HG02970 (cell line): ENCODE data around the gene PAX2.

Experiments used
- ATAC-seq: cut with Tn5 transposase; IDR thresholded peaks from one replicate; pipeline ENCODE4 v1.9.1; 2021; ENCODE audit warnings: mild to moderate bottlenecking, moderate library complexity, moderate number of reproducible peaks; ENCODE audit not compliant: unreplicated experiment, low FRiP score

Gene PAX2

DNA sequence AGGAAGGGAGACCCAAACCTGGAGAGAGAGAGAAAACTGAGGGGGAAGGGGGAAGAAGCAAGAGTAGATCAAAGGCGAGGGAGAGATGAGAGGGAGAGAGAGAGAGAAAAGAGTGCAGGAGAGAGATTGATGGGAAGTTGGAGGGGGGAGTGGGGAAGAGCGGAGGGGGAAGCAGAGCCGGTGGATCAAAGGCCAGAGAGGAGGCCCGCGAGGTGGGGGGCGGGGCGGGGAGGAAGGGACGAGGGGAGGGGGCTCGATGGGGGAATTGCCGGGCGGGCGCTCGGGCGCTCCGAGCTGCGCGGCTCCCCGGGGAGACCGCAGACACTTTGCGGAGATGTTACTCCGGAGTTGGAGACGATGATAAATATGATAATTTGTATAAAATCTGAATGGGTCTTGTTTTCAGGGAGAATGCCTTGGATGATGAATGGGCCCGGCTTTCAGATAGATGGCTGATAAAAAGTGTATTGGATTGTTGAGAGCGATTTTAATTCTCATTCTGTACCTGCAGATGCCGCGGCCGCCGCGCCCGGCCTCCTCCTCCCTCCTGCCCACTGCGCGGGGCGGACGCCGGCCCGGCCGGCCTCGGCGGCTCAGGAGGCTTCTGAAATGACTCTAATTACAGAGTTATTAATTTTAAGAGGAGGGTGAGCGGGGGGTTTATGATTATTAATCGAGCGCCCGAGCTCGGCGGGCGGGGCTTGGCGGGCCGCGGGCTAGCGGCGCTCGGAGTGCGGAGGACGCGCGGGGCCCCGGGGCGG, 21.4 kb upstream of the PAX2 start:
- no peak for ATAC-seq

DNA sequence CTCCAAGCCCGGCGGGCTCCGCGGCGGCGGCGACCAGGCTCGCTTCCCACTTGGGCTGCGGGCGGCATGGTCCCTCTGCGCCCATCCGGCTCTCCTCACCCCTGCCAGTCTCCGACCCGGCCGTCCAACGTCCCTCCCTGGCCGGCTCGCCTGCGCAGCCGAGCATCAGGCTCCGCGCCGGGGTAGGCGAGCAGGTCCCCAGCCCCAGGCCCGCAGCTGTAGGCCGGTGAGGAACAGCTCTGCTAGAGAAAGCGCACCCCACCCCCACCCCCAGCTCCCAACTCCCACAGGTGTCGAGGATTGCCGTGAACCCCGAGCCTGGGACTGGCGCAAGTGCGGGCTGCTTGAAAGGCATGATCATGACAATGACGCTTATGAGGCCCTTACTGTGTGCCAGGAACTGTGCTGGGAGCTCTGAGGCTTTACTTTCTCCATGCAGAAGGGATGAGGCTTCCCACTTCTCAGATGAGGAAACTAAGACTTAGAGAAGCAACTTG, 20.8 kb upstream of the PAX2 start:
- ATAC-seq: no peak

DNA sequence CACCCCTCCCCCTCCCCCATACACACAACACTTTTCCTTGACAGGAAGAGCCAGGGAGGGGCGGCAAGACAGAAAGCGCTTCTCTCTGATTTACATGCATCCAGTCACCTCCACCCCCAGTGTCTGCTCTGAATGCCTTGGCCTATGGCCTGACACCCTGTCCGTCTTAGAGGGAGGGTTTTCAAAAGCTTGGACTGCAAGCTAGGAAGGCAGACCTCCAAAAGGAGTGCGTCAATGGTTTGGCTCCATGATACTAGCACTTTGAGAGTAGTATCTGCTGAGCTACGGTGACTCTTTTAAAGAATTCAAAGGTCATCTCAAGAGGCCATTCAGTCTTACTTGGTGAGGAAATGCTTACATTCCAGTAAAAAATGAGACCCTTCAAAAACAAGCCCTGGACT, 20.3 kb upstream of the PAX2 start:
- no peak for ATAC-seq

DNA sequence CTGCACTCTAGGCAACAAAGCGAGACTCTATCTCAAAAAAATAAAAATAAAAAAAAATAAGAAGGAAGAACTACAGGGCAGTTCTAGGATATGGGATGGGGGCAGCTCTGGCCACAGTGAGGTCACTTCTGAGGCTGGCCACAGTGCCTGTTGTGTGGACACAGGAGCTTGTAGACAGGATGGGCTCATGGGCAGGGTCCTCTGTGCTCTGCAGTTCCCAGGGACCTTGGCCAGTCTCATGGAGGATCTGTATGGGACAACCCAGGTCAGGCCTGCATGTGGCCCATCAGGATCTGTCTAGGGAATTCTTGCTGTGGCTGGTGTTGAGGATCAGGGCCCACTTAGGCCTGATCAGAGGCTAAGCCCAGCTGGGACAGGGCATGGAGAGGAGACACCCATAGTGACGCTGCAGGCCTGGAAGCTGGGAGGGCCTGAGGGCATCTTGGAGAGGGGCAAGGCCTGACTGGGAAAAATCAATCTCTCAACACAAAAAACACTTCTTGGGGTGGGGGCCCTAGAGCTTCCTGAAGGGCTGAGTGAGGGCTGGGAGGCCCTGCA, 19.4 kb upstream of the PAX2 start:
- ATAC-seq: no peak

DNA sequence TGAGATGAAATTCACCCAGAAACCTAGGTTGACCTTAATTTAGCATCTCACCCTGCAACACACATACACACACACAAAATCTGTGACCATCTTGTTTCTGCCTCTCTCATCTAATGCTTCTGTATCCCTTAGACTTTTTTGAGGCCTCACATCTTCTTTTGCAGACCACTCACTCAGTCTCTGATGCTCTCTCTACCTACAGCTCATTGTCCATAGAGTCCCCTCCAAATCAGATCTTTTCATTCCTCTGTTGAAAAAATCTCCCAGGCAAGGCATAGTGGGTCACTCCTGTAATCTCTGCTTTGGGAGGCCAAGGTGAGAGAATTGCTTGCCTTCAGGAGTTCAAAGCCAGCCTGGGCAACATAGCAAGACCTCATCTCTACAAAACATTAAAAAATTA, 17.6 kb upstream of the PAX2 start:
- no peak for ATAC-seq

- ATAC-seq: no peak
Observed at GRCh38 chr10:100728928-100729861, 16.2 kb upstream of the PAX2 start.

DNA sequence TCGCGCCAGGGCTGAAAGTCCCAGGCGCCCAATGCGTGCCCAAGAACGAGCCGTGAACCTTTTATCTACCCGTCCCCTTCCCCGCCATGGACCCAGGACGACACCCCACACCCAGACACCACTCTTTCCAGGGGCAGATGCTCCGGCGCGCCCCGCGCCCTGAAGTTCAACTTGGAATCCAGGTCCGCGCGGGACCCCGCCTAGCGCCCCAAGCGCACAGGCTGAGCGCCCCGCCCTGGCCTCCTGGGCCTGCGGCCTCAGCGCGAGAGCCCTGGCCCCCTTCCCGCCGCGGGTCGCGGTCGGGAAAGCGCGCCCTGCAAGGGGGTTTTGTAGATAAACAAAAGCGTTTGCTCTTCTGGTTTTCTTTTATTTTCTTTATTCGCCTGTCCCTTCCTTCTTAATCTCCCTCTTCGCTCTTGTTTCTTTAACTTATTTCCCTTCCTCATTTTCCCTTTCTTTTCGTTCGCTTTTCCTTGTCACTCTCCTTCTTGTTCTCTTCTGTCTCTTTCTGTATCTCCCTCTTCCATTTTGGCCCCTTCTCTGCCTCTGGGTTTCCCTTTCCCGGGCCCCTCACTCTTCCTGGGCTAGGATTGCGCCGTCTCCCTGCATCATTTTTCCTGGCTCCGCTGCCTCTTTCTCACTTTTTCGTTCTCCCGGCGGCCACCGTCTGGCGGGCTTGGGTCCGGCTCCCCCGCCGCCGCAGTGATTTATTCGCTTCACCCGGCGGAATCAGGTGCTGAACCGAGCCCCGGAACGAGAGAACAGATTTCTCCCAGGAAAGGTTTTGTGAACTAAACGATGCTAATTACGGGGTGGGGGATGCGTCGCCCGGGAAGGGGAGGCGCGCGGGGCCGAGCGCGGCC, 15.3 kb upstream of the PAX2 start:
- ATAC-seq: no peak

- no peak for ATAC-seq
Observed at GRCh38 chr10:100730725-100731406, 14.5 kb upstream of the PAX2 start.

DNA sequence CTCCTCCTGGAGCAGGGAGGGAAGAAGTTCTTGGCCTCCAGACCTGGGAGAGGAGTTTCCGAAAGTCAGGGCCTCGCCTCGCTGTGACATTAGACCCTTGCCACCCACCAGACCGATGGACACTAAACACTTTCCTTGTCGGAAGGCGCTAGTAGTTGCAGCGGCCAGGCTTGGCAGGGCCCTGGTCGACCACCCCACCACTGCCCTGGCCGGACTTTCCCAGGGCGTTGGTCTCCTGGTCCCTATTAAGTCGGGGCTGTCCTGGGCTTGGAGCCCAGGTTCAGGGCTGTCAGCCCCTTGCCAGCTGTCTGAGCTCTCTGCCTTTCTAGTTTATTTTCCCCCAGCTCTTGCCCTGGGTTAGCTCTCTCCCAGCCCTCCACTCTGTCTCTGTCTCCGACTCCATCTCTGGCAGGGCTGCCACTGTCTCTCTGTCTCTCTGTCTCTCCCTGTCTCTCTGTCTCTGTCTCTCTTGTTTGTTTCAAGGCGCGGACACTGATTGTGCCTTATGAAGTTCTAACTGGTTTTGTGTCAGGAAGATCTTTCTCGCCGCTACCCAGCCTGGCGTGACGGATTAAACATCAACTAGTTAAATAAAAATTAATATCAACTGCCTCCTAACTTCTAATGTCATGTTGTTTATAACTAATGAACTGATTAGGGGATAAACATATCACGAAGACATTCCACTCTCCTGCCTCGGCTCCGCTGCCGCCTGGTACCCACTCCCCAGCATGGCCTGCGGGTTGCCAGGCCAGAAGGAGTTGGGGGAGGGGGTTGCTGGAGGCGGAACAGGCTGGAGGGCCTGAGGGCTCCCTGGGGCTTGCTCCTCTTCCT, 13.8 kb upstream of the PAX2 start:
- ATAC-seq: no peak

DNA sequence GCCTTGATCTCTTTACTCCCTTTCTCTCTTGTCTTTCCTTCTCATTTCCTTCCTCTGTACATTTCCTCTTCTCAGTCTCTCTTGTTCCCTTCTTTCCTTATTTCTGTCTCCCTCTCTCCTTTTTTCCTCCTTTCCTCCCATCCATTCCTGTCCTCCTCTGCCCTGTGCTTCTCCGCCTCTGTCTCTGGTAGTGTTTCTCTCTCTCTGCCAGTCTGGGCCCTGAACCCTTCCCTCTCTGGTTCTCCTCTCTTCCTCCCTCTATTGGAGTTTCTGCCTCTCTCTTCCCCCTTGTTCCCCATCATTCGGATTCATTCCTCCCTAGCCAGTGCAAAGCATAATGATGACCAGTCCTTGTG, 13.2 kb upstream of the PAX2 start:
- no peak for ATAC-seq

DNA sequence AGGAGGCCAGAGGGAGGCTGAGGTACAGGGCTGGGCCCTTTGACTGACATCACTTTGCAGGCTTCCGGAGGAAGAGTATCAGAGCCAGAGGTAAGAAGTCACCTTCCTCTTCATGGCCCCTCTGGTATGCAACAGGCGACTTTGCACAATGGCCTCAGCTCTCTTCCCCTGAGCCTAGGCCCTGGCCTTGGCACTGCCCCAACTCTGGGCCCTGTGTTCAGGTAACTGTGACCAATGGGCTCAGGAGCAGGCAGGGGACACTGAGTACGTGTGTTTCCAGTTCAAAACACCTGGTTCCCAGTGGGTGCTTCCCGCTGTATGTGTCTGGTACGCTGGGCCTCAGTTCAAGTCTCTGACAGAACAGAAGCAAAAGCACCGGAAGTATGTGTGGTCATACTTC, 12.1 kb upstream of the PAX2 start:
- no peak for ATAC-seq

DNA sequence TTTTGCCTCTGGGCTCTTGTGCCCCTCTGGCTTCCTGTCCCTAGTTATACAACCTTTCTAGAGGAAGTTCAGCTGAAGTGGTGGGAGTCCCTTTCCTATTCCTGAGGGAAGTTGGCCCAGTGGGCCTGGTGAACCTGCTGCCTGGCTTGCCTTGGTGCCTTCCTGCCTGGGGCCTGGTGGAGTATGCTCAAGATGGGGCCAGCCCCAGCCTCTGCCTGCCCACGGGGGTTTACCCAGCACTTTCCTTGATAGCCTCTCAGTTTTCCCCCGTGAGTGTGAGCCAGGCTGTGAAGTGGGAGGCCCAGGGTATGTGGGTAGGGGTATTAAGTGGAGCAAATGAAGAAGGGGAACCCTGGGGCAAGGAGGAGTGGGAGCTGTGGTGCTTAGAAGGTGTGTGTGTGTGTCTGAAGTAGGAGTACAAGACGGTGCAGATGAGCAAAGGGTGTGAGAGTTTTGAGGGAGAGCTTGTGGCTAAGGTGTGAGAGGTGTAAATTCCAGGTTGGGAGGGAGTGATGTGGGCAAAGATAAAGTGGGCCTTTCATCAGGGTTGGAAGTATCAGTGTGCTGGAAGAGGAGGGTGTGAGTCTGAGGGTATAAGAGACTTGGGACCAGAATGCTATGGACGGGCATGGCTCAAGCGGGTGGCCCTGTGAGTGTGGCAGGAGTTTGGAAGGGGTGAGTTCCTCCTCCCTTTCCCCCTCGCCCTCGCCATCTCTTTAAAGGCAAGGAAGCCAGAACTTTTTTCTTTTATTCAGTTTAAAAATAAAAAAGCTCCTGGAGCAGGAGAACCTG, 10.9 kb upstream of the PAX2 start:
- no peak for ATAC-seq

DNA sequence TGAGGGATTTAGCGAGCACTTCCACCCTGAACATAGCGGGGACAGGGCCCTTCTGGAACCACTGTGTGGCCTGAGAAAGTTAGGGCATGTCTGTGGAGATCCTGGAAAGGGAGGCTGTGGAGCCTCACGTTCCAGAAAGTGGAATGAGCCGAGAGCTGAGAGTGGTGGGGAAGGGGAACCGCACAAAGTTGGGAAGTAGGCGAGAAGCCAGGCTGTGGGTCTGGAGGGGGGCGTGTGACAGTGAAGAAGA, 10.4 kb upstream of the PAX2 start:
- ATAC-seq: no peak

DNA sequence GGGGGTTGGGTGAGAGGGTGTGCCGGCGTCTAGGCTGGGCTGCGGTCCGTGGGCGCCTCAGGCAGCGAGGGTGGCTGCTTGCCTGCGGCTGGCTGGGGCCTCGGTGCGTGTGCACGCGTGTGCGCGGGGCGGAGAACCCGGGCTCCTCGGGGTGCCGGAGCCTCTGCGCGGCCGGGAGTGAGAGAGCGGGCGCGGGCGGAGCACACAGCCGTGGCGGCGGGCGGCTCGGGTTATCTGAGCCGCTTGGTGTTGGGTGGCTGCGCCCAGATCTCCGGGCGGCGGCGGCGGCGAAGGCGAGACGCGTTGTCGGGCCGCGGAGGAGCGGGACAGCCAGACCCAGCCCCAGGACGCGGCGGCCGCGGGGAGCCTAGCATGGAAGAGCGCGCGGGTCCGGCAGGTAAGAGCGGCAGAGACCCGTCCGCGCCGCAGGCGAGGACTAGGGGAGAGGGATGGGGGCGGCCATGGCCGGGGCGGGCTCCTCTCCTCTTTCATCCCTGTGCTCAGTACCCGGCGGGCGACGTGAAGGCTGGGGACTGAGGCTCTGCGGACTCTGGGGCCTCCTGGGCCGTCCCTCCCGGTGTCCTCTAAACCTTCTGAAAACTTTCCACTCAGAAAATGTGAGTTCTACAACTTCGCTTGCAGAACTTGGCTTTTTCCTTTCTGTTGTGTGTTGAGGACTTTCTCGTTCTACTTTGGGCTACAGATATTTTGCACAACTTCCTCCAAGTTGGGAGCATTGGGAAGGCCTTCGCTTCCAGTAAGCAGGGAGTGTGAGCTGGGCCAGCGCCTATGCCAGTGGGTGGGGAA, 9.8 kb upstream of the PAX2 start:
- no peak for ATAC-seq

DNA sequence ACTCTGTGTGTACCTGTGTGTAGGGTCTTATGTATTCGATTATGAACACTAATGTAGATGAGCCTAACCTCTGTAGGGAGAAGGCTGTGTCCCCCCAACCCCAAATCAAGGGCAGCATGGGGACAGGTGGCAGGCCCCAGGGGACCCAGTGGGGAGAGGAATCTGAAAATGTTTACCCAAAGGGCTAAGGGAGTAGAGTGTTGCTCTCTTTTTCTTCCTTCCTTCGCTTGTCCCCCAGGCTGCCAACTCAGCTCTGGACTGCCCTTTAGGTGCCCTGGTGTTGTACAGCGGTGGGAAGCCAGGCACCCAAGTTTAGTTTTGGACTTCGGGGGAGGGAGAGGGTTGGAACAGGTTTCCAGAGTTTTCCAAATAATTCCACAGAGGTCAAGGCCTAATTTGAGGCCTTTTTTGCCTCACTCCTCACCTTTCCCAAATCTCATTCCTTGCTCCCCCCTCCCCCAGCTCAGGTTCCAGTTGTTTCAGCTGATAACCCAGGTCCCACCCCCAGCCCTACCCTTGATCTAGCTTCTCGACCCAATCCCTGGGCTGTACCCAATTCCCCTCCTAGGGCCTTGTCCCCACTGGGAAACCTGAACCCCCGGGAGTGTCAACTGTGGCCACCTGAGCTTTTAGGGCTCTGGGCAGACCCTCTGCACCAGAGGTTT, 9.1 kb upstream of the PAX2 start:
- no peak for ATAC-seq

GRCh38 chr10:100736809-100737354, 8.5 kb upstream of the PAX2 start:
- no peak for ATAC-seq
